ENCODE measurements around the gene SPAG4.

SPAG4 gene

GRCh38 chr20:35621560-35621946 lies 5.9 kb downstream of the SPAG4 start:
- H3K9me3 ChIP-seq (ENCODE audit: control insufficient read depth, low read length): no peaks in the 10 kb centered on the region
- DNase-seq: no peak
- H3K27me3 ChIP-seq (replicated peaks; ENCODE audit: control insufficient read depth, insufficient read depth, low read length, poor library complexity, severe bottlenecking): no peaks in the 10 kb centered on the region
- no peak overlapping the region for H3K4me3 ChIP-seq (ENCODE audit: insufficient read depth, low read depth, low read length, poor library complexity, severe bottlenecking)
- no peak overlapping the region for H3K27ac ChIP-seq (ENCODE audit: insufficient read depth, low read length, poor library complexity, severe bottlenecking)
- H3K36me3 ChIP-seq (ENCODE audit: control insufficient read depth, insufficient read depth, low read length): peaks cover 15% of the 10 kb centered on the region
- peaks cover 30% of the 10 kb centered on the region for H3K4me1 ChIP-seq (ENCODE audit: control insufficient read depth, insufficient read depth, low read length, poor library complexity, severe bottlenecking)

DNA sequence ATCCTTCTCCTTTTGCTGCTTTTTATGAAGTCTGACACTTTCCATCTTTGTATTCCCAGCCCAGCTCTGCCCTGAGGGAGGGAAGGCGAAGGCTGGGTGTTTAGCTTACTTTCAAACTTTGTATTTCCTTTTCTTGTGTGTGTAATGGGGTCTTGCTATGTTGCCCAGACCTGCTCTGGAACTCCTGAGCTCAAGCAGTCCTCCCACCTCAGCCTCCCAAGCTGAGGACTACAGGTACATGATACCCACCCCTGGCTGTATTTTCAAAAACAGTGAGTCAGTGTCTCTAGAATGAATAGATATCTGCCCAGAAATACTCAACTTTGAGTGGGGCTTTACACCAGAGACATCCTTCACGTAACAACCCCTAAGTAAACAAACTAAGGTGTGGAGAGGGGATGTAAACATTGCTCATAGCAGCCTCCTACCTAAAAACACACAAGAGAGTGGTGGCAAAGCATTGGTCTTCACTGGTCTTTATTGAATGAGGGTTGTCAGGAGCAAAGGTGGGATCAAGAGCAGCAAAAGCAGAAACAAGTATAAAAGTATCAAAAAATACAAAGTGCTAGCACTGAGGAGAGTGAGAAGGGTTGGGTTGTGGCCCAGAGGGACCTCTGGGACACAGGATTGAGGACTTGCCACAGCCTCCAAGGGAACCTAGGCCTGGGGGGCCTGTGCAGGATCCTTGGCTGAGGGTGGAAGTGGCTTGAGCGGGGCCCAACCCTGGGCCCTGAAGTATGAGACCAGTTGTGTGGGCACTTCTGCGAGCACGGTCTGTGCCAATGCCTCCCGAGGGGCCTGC lies 10.2 kb downstream of the SPAG4 start:
- H3K27me3 ChIP-seq (replicated peaks; ENCODE audit: control insufficient read depth, insufficient read depth, low read length, poor library complexity, severe bottlenecking): no peaks in the 10 kb centered on the region
- H3K4me3 ChIP-seq (ENCODE audit: insufficient read depth, low read depth, low read length, poor library complexity, severe bottlenecking): no peak overlapping the region
- H3K4me1 ChIP-seq (ENCODE audit: control insufficient read depth, insufficient read depth, low read length, poor library complexity, severe bottlenecking): no peaks in the 10 kb centered on the region
- H3K36me3 ChIP-seq (ENCODE audit: control insufficient read depth, insufficient read depth, low read length): peaks cover 43% of the 10 kb centered on the region
- no peaks in the 10 kb centered on the region for H3K9me3 ChIP-seq (ENCODE audit: control insufficient read depth, low read length)
- DNase-seq: no peak
- no peak overlapping the region for H3K27ac ChIP-seq (ENCODE audit: insufficient read depth, low read length, poor library complexity, severe bottlenecking)

DNA sequence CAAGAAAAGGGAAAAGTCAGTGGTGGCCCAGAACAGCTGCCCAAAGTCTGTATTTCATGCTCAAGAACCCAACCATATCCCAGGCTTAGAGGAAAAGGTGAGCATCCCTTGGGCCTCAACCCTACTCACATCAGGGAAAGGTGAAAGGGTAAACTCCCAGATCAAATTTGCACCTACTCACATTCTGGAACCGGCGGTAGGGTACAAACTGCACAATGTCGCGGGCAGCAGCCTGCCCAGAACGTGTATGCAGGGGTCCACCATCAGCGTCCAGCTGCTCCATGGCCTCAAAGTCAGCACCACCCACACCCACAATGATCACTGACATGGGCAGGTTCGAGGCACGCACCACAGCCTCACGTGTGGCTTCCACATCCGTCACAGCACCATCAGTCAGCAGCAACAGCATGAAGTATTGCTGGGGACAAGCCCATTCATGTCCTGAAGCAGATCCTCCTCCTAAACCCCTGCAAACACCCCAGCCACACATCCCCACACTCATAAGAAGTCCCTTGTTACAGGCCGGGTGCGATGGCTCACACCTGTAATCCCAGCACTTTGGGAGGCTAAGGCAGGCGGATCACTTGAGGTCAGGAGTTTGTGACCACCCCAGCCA lies 10.9 kb downstream of the SPAG4 start:
- DNase-seq: no peak
- Histone ChIP-seq H3K4me1 (ENCODE audit: control insufficient read depth, insufficient read depth, low read length, poor library complexity, severe bottlenecking) (no peaks in the 10 kb centered on the region), H3K36me3 (ENCODE audit: control insufficient read depth, insufficient read depth, low read length) (peaks cover 50% of the 10 kb centered on the region), H3K9me3 (ENCODE audit: control insufficient read depth, low read length) (no peaks in the 10 kb centered on the region), H3K27me3 (replicated peaks; ENCODE audit: control insufficient read depth, insufficient read depth, low read length, poor library complexity, severe bottlenecking) (no peaks in the 10 kb centered on the region), H3K4me3 (ENCODE audit: insufficient read depth, low read depth, low read length, poor library complexity, severe bottlenecking) (no peak overlapping the region), H3K27ac (ENCODE audit: insufficient read depth, low read length, poor library complexity, severe bottlenecking) (no peak overlapping the region)

DNA sequence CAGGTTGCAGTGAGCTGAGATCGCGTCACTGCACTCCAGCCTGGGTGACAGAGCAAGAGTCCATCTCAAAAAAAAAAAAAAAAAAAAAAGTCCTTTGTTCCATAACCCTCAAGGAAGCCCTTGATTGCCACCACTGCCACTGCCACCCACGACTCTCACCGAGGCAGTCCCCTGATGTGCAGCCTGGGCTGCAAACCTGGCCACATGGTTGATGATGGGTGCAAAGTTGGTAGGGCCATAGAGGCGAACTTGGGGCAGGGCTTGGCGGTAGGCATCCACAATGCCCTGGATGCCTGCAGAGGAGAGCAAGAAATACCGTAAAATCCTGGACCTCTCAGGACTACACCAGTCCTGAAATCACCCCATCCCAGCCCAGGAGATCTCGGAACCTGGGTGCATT lies 11.5 kb downstream of the SPAG4 start:
- H3K4me3 ChIP-seq (ENCODE audit: insufficient read depth, low read depth, low read length, poor library complexity, severe bottlenecking): no peak overlapping the region
- no peak for DNase-seq
- no peak overlapping the region for H3K27ac ChIP-seq (ENCODE audit: insufficient read depth, low read length, poor library complexity, severe bottlenecking)
- no peaks in the 10 kb centered on the region for H3K9me3 ChIP-seq (ENCODE audit: control insufficient read depth, low read length)
- H3K27me3 ChIP-seq (replicated peaks; ENCODE audit: control insufficient read depth, insufficient read depth, low read length, poor library complexity, severe bottlenecking): no peaks in the 10 kb centered on the region
- H3K36me3 ChIP-seq (ENCODE audit: control insufficient read depth, insufficient read depth, low read length): peaks cover 56% of the 10 kb centered on the region
- no peaks in the 10 kb centered on the region for H3K4me1 ChIP-seq (ENCODE audit: control insufficient read depth, insufficient read depth, low read length, poor library complexity, severe bottlenecking)

DNA sequence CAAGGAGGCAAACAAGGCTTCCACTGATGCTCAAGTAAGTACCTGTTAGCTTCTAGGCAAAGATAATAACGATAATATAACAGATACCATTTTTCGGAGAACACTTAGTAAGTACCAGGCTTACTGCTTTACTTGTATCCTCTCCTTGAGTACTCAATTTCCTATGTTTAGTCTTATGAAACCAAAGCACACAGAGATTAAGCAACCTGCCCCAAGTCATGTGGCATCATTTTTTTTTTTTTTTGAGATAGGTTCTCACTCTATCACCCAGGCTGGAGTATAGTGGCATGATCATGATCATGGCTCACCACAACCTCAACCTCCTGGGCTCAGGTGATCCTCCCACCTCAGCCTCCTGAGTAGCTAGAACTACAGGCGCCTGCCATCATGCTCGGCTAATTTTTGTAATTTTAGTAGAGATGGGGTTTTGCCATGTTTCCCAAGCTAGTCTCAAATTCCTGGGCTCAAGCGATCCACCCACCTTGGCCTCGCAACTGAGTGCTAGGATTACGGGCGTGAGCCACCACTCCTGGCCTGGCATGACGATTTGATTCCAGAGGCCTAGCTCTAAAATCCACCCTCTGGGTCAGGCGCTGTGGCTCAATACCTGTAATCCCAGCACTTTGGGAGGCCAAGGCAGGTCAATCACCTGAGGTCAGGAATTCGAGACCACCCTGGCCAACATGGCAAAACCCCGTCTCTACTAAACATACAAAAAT lies 14.0 kb downstream of the SPAG4 start:
- no peak for DNase-seq
- peaks cover 62% of the 10 kb centered on the region for H3K36me3 ChIP-seq (ENCODE audit: control insufficient read depth, insufficient read depth, low read length)
- H3K4me3 ChIP-seq (ENCODE audit: insufficient read depth, low read depth, low read length, poor library complexity, severe bottlenecking): no peak overlapping the region
- no peaks in the 10 kb centered on the region for H3K4me1 ChIP-seq (ENCODE audit: control insufficient read depth, insufficient read depth, low read length, poor library complexity, severe bottlenecking)
- no peaks in the 10 kb centered on the region for H3K27me3 ChIP-seq (replicated peaks; ENCODE audit: control insufficient read depth, insufficient read depth, low read length, poor library complexity, severe bottlenecking)
- no peak overlapping the region for H3K27ac ChIP-seq (ENCODE audit: insufficient read depth, low read length, poor library complexity, severe bottlenecking)
- no peaks in the 10 kb centered on the region for H3K9me3 ChIP-seq (ENCODE audit: control insufficient read depth, low read length)

- Histone ChIP-seq H3K36me3 (ENCODE audit: control insufficient read depth, insufficient read depth, low read length) (peaks cover 56% of the 10 kb centered on the region), H3K27me3 (replicated peaks; ENCODE audit: control insufficient read depth, insufficient read depth, low read length, poor library complexity, severe bottlenecking) (no peaks in the 10 kb centered on the region), H3K27ac (ENCODE audit: insufficient read depth, low read length, poor library complexity, severe bottlenecking) (no peak overlapping the region), H3K4me1 (ENCODE audit: control insufficient read depth, insufficient read depth, low read length, poor library complexity, severe bottlenecking) (no peaks in the 10 kb centered on the region), H3K4me3 (ENCODE audit: insufficient read depth, low read depth, low read length, poor library complexity, severe bottlenecking) (no peak overlapping the region), H3K9me3 (ENCODE audit: control insufficient read depth, low read length) (no peaks in the 10 kb centered on the region)
- no peak for DNase-seq
Measured at GRCh38 chr20:35630636-35631035, 15.0 kb downstream of the SPAG4 start.

DNA sequence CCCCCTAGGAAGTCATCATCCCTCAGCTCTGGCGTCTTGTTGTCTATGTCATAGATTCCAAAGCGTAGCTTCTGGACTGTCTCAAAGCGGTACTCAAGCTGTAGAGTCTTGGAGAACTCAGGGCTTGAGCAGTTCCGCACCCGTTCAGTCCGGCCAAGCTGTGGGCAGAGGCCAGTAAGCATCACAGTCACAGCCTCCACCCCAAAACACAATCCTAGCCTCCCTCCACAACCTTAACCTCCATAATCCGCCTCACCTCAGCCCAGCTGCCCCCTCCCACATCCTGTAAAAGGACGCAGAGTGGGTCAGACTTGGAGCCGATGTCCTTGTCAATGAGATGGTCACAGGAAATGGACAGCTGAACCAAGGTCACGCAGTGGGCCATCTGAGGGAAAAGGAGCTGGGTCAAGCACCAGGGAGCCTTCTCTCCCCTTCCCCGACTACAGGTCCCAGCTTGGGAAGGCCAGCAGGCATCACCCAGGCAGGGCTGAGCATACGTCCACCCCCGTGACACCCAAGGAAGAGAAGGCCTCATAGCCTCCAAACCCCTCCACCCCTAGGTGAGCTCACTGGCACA lies 17.0 kb downstream of the SPAG4 start:
- H3K27me3 ChIP-seq (replicated peaks; ENCODE audit: control insufficient read depth, insufficient read depth, low read length, poor library complexity, severe bottlenecking): no peaks in the 10 kb centered on the region
- no peak overlapping the region for H3K4me3 ChIP-seq (ENCODE audit: insufficient read depth, low read depth, low read length, poor library complexity, severe bottlenecking)
- no peak overlapping the region for H3K27ac ChIP-seq (ENCODE audit: insufficient read depth, low read length, poor library complexity, severe bottlenecking)
- DNase-seq: no peak
- no peaks in the 10 kb centered on the region for H3K9me3 ChIP-seq (ENCODE audit: control insufficient read depth, low read length)
- H3K4me1 ChIP-seq (ENCODE audit: control insufficient read depth, insufficient read depth, low read length, poor library complexity, severe bottlenecking): no peaks in the 10 kb centered on the region
- peaks cover 39% of the 10 kb centered on the region for H3K36me3 ChIP-seq (ENCODE audit: control insufficient read depth, insufficient read depth, low read length)

DNA sequence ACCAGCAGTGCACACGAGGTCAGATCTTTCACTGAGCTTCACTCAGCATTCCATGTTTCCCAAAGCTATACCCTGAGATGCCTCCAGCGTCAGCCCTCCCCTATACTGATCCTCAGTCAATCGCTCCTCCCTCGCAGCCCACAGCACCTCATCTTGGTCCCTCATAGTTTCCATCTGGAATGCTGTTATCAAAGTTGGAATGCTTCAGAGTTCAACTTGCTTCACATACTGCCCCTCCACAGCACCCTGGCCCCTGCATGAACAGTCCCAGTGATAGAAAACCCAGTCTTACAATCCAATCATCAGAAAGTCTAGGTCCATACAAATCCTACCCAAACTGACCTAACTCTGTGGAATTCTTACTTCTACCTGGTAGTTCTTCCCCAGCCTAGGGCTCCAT lies 20.0 kb downstream of the SPAG4 start:
- no peaks in the 10 kb centered on the region for H3K4me1 ChIP-seq (ENCODE audit: control insufficient read depth, insufficient read depth, low read length, poor library complexity, severe bottlenecking)
- peaks cover 20% of the 10 kb centered on the region for H3K36me3 ChIP-seq (ENCODE audit: control insufficient read depth, insufficient read depth, low read length)
- H3K27ac ChIP-seq (ENCODE audit: insufficient read depth, low read length, poor library complexity, severe bottlenecking): no peak overlapping the region
- no peaks in the 10 kb centered on the region for H3K9me3 ChIP-seq (ENCODE audit: control insufficient read depth, low read length)
- H3K27me3 ChIP-seq (replicated peaks; ENCODE audit: control insufficient read depth, insufficient read depth, low read length, poor library complexity, severe bottlenecking): no peaks in the 10 kb centered on the region
- no peak overlapping the region for H3K4me3 ChIP-seq (ENCODE audit: insufficient read depth, low read depth, low read length, poor library complexity, severe bottlenecking)
- no peak for DNase-seq

- Histone ChIP-seq H3K4me3 (ENCODE audit: insufficient read depth, low read depth, low read length, poor library complexity, severe bottlenecking) (no peak overlapping the region), H3K36me3 (ENCODE audit: control insufficient read depth, insufficient read depth, low read length) (peaks cover 15% of the 10 kb centered on the region), H3K27ac (ENCODE audit: insufficient read depth, low read length, poor library complexity, severe bottlenecking) (no peak overlapping the region), H3K9me3 (ENCODE audit: control insufficient read depth, low read length) (no peaks in the 10 kb centered on the region), H3K4me1 (ENCODE audit: control insufficient read depth, insufficient read depth, low read length, poor library complexity, severe bottlenecking) (no peaks in the 10 kb centered on the region), H3K27me3 (replicated peaks; ENCODE audit: control insufficient read depth, insufficient read depth, low read length, poor library complexity, severe bottlenecking) (no peaks in the 10 kb centered on the region)
- DNase-seq: no peak
Measured at GRCh38 chr20:35636095-35636494, 20.5 kb downstream of the SPAG4 start.

DNA sequence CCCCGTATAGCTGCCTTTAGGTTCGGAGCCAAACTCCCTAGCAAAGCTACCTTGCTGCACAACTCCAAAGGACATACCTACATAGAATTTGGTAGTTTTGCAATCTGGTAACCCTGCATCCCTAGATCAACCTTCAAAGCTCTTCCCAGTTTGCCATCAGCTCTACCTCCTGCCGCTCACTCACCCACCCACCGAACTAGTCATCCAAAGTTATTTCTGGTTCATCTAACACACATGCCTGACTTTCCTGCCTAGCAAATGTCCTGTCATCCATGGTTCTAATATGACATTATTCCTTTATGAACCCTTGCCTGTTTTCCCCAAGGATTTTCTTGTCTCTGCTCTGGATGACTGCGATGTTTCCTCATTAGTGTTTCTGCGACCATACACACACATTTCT lies 21.6 kb downstream of the SPAG4 start:
- H3K27ac ChIP-seq (ENCODE audit: insufficient read depth, low read length, poor library complexity, severe bottlenecking): no peak overlapping the region
- no peaks in the 10 kb centered on the region for H3K4me1 ChIP-seq (ENCODE audit: control insufficient read depth, insufficient read depth, low read length, poor library complexity, severe bottlenecking)
- H3K4me3 ChIP-seq (ENCODE audit: insufficient read depth, low read depth, low read length, poor library complexity, severe bottlenecking): no peak overlapping the region
- H3K27me3 ChIP-seq (replicated peaks; ENCODE audit: control insufficient read depth, insufficient read depth, low read length, poor library complexity, severe bottlenecking): no peaks in the 10 kb centered on the region
- peaks cover 4% of the 10 kb centered on the region for H3K36me3 ChIP-seq (ENCODE audit: control insufficient read depth, insufficient read depth, low read length)
- H3K9me3 ChIP-seq (ENCODE audit: control insufficient read depth, low read length): no peaks in the 10 kb centered on the region
- no peak for DNase-seq

All from effector memory CD4-positive, alpha-beta T cell (primary cell).